HL-60/S4 treated with phorbol 12-myristate 13-acetate at 8.2 ng/mL for 4 days and 3 days (cell line): ENCODE data around the gene COPS2.
"Not testable (repeated sequence)": the region's sequence is repeated elsewhere in the genome, so short reads cannot be mapped to it uniquely, and the experiment has no call there.

Source experiments
- in situ Hi-C: fragments of 300-500 bp; cut with MboI; formaldehyde crosslinking; loops from 2 replicates; pipeline ENCODE4 v1.15.0; 2022; ENCODE audit warnings: low sequenced_read_pairs

Gene COPS2

GRCh38 chr15:49110158-49110944 is 45.0 kb downstream of the COPS2 start:
- in situ Hi-C loops = no loop called here

GRCh38 chr15:49103002-49103401 is 52.4 kb downstream of the COPS2 start:
- in situ Hi-C loops = no loop called here

GRCh38 chr15:49101536-49101935 is 53.9 kb downstream of the COPS2 start:
- in situ Hi-C loops = no loop called here

GRCh38 chr15:49096090-49096750 is 59.2 kb downstream of the COPS2 start:
- in situ Hi-C loops = no loop called here

GRCh38 chr15:49094923-49095322 is 60.5 kb downstream of the COPS2 start:
- in situ Hi-C loops = no loop called here

GRCh38 chr15:49093252-49094105 is 61.9 kb downstream of the COPS2 start:
- in situ Hi-C loops = no loop called here

- in situ Hi-C loops = no loop called here
Observed at GRCh38 chr15:49088996-49089395, 66.4 kb downstream of the COPS2 start.

GRCh38 chr15:49085696-49086459 is 69.5 kb downstream of the COPS2 start:
- in situ Hi-C loops = no loop called here

GRCh38 chr15:49084285-49084570 is 71.2 kb downstream of the COPS2 start:
- in situ Hi-C loops = no loop called here

GRCh38 chr15:49083401-49084284 is 71.8 kb downstream of the COPS2 start:
- in situ Hi-C loops = no loop called here

- in situ Hi-C loops = no loop called here
Observed at GRCh38 chr15:49082960-49083359, 72.4 kb downstream of the COPS2 start.

GRCh38 chr15:49079340-49080039 is 75.9 kb downstream of the COPS2 start:
- in situ Hi-C loops = no loop called here

- in situ Hi-C loops = no loop called here
Observed at GRCh38 chr15:49075881-49076280, 79.5 kb downstream of the COPS2 start.

- in situ Hi-C loops = not testable (repeated sequence)
Observed at GRCh38 chr15:49074589-49075287, 80.7 kb downstream of the COPS2 start.
